Measurements from ENCODE around the gene EEF1E1.
"Not testable (repeated sequence)": the region's sequence is repeated elsewhere in the genome, so short reads cannot be mapped to it uniquely, and the experiment has no call there.

The EEF1E1 gene

GRCh38 chr6:8063761-8064637 lies 38.3 kb downstream of the EEF1E1 start, which contains the start of gene BLOC1S5:
BLOC1S5 (minus strand) TSS chr6:8064389; CDS start chr6:8064376, 13 bp downstream.
- peak; percentile 97 for DNase-seq (ENCODE audit: low read depth in 1 of 2, low spot score in 1 of 2)

GRCh38 chr6:8061736-8062135 lies 40.6 kb downstream of the EEF1E1 start:
- no peak for DNase-seq (ENCODE audit: low read depth in 1 of 2, low spot score in 1 of 2)

- no peak for DNase-seq (ENCODE audit: low read depth in 1 of 2, low spot score in 1 of 2)
Observed at GRCh38 chr6:8060346-8060745, 42.0 kb downstream of the EEF1E1 start.

GRCh38 chr6:8059129-8059528 lies 43.2 kb downstream of the EEF1E1 start:
- DNase-seq (ENCODE audit: low read depth in 1 of 2, low spot score in 1 of 2) = no peak

- no peak for DNase-seq (ENCODE audit: low read depth in 1 of 2, low spot score in 1 of 2)
Observed at GRCh38 chr6:8057793-8058192, 44.6 kb downstream of the EEF1E1 start.

GRCh38 chr6:8057263-8057662 lies 45.1 kb downstream of the EEF1E1 start:
- no peak for DNase-seq (ENCODE audit: low read depth in 1 of 2, low spot score in 1 of 2)

- no peak for DNase-seq (ENCODE audit: low read depth in 1 of 2, low spot score in 1 of 2)
Observed at GRCh38 chr6:8054276-8054675, 48.1 kb downstream of the EEF1E1 start.

- no peak for DNase-seq (ENCODE audit: low read depth in 1 of 2, low spot score in 1 of 2)
Observed at GRCh38 chr6:8047541-8048292, 54.6 kb downstream of the EEF1E1 start.

GRCh38 chr6:8045769-8046168 lies 56.6 kb downstream of the EEF1E1 start:
- DNase-seq (ENCODE audit: low read depth in 1 of 2, low spot score in 1 of 2) = not testable (repeated sequence)

GRCh38 chr6:8043221-8043620 lies 59.1 kb downstream of the EEF1E1 start:
- DNase-seq (ENCODE audit: low read depth in 1 of 2, low spot score in 1 of 2) = no peak

GRCh38 chr6:8041913-8042583 lies 60.3 kb downstream of the EEF1E1 start:
- DNase-seq (ENCODE audit: low read depth in 1 of 2, low spot score in 1 of 2) = no peak

GRCh38 chr6:8034107-8034506 lies 68.2 kb downstream of the EEF1E1 start:
- DNase-seq (ENCODE audit: low read depth in 1 of 2, low spot score in 1 of 2) = not testable (repeated sequence)

- DNase-seq (ENCODE audit: low read depth in 1 of 2, low spot score in 1 of 2) = no peak
Observed at GRCh38 chr6:8030920-8031319, 71.4 kb downstream of the EEF1E1 start.
